ENCODE results near the gene ALKBH4. TPM values are rescaled to one million over a fixed set of nuclear protein-coding genes. Genes with fewer than 3 reads are reported as not detected.
A peak's percentile ranks its signal among the peaks of the same experiment; 100 is the strongest.

The ALKBH4 gene
- total and polyA plus RNA-seq, 2 of the 8 experiments (the other 6 are each of a cell fraction or from before 2014, with no cell fraction given), result 10.2 to 16.6 TPM

GRCh38 chr7:102468478-102469350, 4.1 kb upstream of the ALKBH4 start:
- no peak overlapping the region for H3K27ac ChIP-seq (ENCODE audit: low read depth, low read length)
- DNase-seq (ENCODE audit: low read depth in 1 of 2, low spot score in 2 of 2) (peak in 1 of 2 experiments; percentile 44), FAIRE-seq (no peak)
- H3K14ac ChIP-seq (ENCODE audit: insufficient read length), result no peak overlapping the region
- H2AK5ac ChIP-seq (ENCODE audit: low read depth, low read length), result no peak overlapping the region
- peaks cover 0 to 7% (median under 1%) of the 10 kb centered on the region in 4 experiments; a peak in 3 of 7 replicates for H3K4me1 ChIP-seq (replicated peaks in 1 of 4; ENCODE audit: control insufficient read depth in 3 of 4, insufficient read depth in 4 of 4, low read length in 3 of 4)
- H3K23ac ChIP-seq (ENCODE audit: insufficient read length), result no peak overlapping the region
- H2BK20ac ChIP-seq (ENCODE audit: low read length), result no peak overlapping the region
- no peak overlapping the region for H2BK5ac ChIP-seq (ENCODE audit: low read depth, low read length)
- no peak overlapping the region for H2AFZ ChIP-seq (ENCODE audit: low read length)
- no peak overlapping the region for H3K56ac ChIP-seq (replicated peaks; ENCODE audit: insufficient read length, low read depth, low read length)
- H4K91ac ChIP-seq (replicated peaks; ENCODE audit: insufficient read length, low read length), result no peak overlapping the region
- H2BK120ac ChIP-seq (replicated peaks; ENCODE audit: low read depth, low read length), result no peak overlapping the region
- no peak overlapping the region for H3K4me2 ChIP-seq (ENCODE audit: insufficient read depth in 1 of 2, low read depth in 2 of 2, low read length in 2 of 2)
- peaks cover 2% of the 10 kb centered on the region; the same call in 1 of the 2 replicates for H3K79me1 ChIP-seq (ENCODE audit: low read depth, low read length)
- no peak overlapping the region for H2BK12ac ChIP-seq (ENCODE audit: low read depth, low read length)
- H2BK15ac ChIP-seq (ENCODE audit: low read length), result no peak overlapping the region
- peaks cover 0 to 12% of the 10 kb centered on the region in 2 experiments for H4K20me1 ChIP-seq (replicated peaks in 1 of 2; ENCODE audit: control insufficient read depth in 1 of 2, insufficient read depth in 2 of 2, low read length in 2 of 2)
- peaks cover 2 to 14% (median 8%) of the 10 kb centered on the region in 4 experiments; a peak in 6 of 8 replicates for H3K36me3 ChIP-seq (ENCODE audit: control insufficient read depth in 2 of 4, insufficient read depth in 4 of 4, low read length in 3 of 4)
- H3K23me2 ChIP-seq (ENCODE audit: low read depth, low read length), result peaks cover 5% of the 10 kb centered on the region; the same call in 1 of the 2 replicates
- ChIA-PET POLR2A (ENCODE audit: partially characterized antibody) (interaction anchor here (0.5 to 3.5 kb wide), 4 partner anchors 10 to 357 kb away, joined by 3 to 11 read pairs (median 4); no protein-coding TSS in a partner anchor), CTCF (ENCODE audit: partially characterized antibody) (interaction anchor here (1.2 to 2.1 kb wide), 4 partner anchors 10 to 56 kb away, joined by 3 to 7 read pairs (median 5); no protein-coding TSS in a partner anchor)
- H4K5ac ChIP-seq (ENCODE audit: insufficient read length, low read depth, low read length), result no peak overlapping the region
- no peak overlapping the region for H3K9ac ChIP-seq (replicated peaks in 1 of 4; ENCODE audit: extremely low read depth in 1 of 4, low read depth in 3 of 4, low read length in 3 of 4)
- H3K4me3 ChIP-seq (ENCODE audit: extremely low read depth in 1 of 4, insufficient read depth in 2 of 4, low read depth in 3 of 4, low read length in 4 of 4), result no peak overlapping the region
- no peak for TF ChIP-seq CHD2 (IDR thresholded peaks at IDR 0.05; ENCODE audit: low read length)
- no peak overlapping the region for H4K8ac ChIP-seq (ENCODE audit: extremely low read depth, insufficient read depth, low read length)
- H3K79me2 ChIP-seq (ENCODE audit: control insufficient read depth in 1 of 2, insufficient read depth in 2 of 2, low read length in 2 of 2), result peaks cover 0 to 7% of the 10 kb centered on the region in 2 experiments; a peak in 2 of 4 replicates
- H3K9me3 ChIP-seq (ENCODE audit: insufficient read depth in 2 of 2, low read depth in 1 of 2, low read length in 1 of 2), result no peaks in the 10 kb centered on the region
- no peaks in the 10 kb centered on the region; a peak in 1 of 7 replicates for H3K27me3 ChIP-seq (replicated peaks in 1 of 4; ENCODE audit: control insufficient read depth in 3 of 4, extremely low read depth in 1 of 4, insufficient read depth in 3 of 4, low read length in 3 of 4)
- 87% methylated on average over 37 of the region's 40 CpGs; no CpG with 5 or more reads in 1 of the 2 experiments for WGBS, 2 experiments (ENCODE audit: extremely low coverage in 1 of 2, insufficient coverage in 1 of 2, insufficient read length in 1 of 2, insufficient replicate concordance in 2 of 2, low coverage in 1 of 2, low lambda C conversion rate in 2 of 2, missing lambda C conversion rate in 1 of 2)
- no peak overlapping the region for H3K18ac ChIP-seq (ENCODE audit: extremely low read depth, low read length)
- no peak overlapping the region for H3K4ac ChIP-seq (replicated peaks; ENCODE audit: insufficient read length, low read depth, low read length)
